HepG2 (cell line): ENCODE data around the gene KIAA0232. TPM values are rescaled to one million over a fixed set of nuclear protein-coding genes. Genes with fewer than 3 reads are reported as not detected.

Experiments
- AHR ChIP-seq: IDR thresholded peaks from 2 replicates; pipeline ENCODE4 v1.6.1; 2018; ENCODE audit warnings: missing genetic modification reagents, missing compliant biosample characterization
- ARID4A ChIP-seq: sonication (generic); formaldehyde crosslinking; IDR thresholded peaks from 2 replicates; pipeline ENCODE4 v1.5.0; 2020; ENCODE audit warnings: mild to moderate bottlenecking, missing genetic modification reagents, borderline replicate concordance
- ATM ChIP-seq: fragments of 450-650 bp; IDR thresholded peaks from 2 replicates; pipeline ENCODE4 v1.7.1; 2017; ENCODE audit warnings: mild to moderate bottlenecking, borderline replicate concordance
- CTCF ChIP-seq: sonication (generic); formaldehyde crosslinking; IDR thresholded peaks from 2 replicates; pipeline ENCODE4 v1.5.0; 2020; ENCODE audit warnings: mild to moderate bottlenecking, missing genetic modification reagents, moderate library complexity
- FLYWCH1 ChIP-seq: sonication (generic); formaldehyde crosslinking; IDR thresholded peaks from 2 replicates; pipeline ENCODE4 v1.8.1; 2023; ENCODE audit warnings: mild to moderate bottlenecking, missing genetic modification reagents
- HNRNPLL ChIP-seq: fragments of 200-400 bp; formaldehyde crosslinking; IDR thresholded peaks from 2 replicates; pipeline ENCODE4 v1.6.1; 2017; ENCODE audit warnings: mild to moderate bottlenecking, low read depth, low read length; ENCODE audit not compliant: poor library complexity, severe bottlenecking
- IRF1 ChIP-seq: sonication (generic); formaldehyde crosslinking; IDR thresholded peaks from 2 replicates; pipeline ENCODE4 v1.4.0; 2020; ENCODE audit warnings: low read depth, mild to moderate bottlenecking, missing genetic modification reagents
- MZF1 ChIP-seq: sonication (generic); formaldehyde crosslinking; IDR thresholded peaks from 2 replicates; pipeline ENCODE4 v1.8.1; 2023; ENCODE audit warnings: mild to moderate bottlenecking, missing genetic modification reagents, borderline replicate concordance
- NFRKB ChIP-seq: fragments of 450-650 bp; IDR thresholded peaks from 2 replicates; pipeline ENCODE4 v1.6.1; 2017
- RAD21 ChIP-seq: fragments of 450-650 bp; formaldehyde crosslinking; IDR thresholded peaks from 2 replicates; pipeline ENCODE4 v1.5.0; 2020; ENCODE audit warnings: mild to moderate bottlenecking
- SALL1 ChIP-seq: sonication (generic); formaldehyde crosslinking; IDR thresholded peaks from 2 replicates; pipeline ENCODE4 v1.8.0; 2022; ENCODE audit warnings: mild to moderate bottlenecking, missing genetic modification reagents
- SMARCC2 ChIP-seq: fragments of 450-650 bp; IDR thresholded peaks from 2 replicates; pipeline ENCODE4 v1.6.1; 2017; ENCODE audit warnings: antibody characterized with exemption, mild to moderate bottlenecking
- THAP11 ChIP-seq: IDR thresholded peaks from 2 replicates; pipeline ENCODE4 v1.6.1; 2016; ENCODE audit warnings: missing biosample characterization, missing genetic modification reagents
- ZC3H13 ChIP-seq: sonication (generic); formaldehyde crosslinking; IDR thresholded peaks from 2 replicates; pipeline ENCODE4 v1.8.1; 2023; ENCODE audit warnings: mild to moderate bottlenecking, missing genetic modification reagents, moderate library complexity
- ZNF326 ChIP-seq: sonication (generic); formaldehyde crosslinking; IDR thresholded peaks from 2 replicates; pipeline ENCODE4 v1.4.0; 2020; ENCODE audit warnings: missing genetic modification reagents, borderline replicate concordance
- ZNF747 ChIP-seq: sonication (generic); formaldehyde crosslinking; IDR thresholded peaks from 2 replicates; pipeline ENCODE4 v1.8.1; 2023; ENCODE audit warnings: missing genetic modification reagents, mild to moderate bottlenecking, borderline replicate concordance
- polyA plus RNA-seq, 8 experiments: library from polyadenylated mRNA; depleted of rRNA in 3 of 8; stranded (reverse) in 7 of 8; unstranded in 1 of 8; fragments of >200 nt; fragmentation: Illumina TruSeq in 4 of 8; extraction: Trizol in 4 of 8; gene quantifications; 2 replicates each; pipeline versions ENCODE4 v1.2.1 to v1.2.3, GENCODE V29; 2011 to 2016; ENCODE audit warnings: low read depth in 4 of 8, missing spikeins in 1 of 8, mixed read lengths in 1 of 8; ENCODE audit not compliant: insufficient read depth in 1 of 8
- total RNA-seq, 5 experiments: library from RNA; depleted of rRNA; stranded (reverse); fragments of >200 nt; fragmentation: Illumina TruSeq; extraction: Trizol; gene quantifications; 2 replicates each; pipeline ENCODE4 v1.2.3, GENCODE V29; 2016; ENCODE audit warnings: low read depth in 1 of 5
- TF ChIP-seq, protein P1 (sequence below): IDR thresholded peaks from 2 replicates; pipeline ENCODE4 v1.6.1; 2012; ENCODE audit warnings: low read length, improper control_type of control experiment
- TF ChIP-seq, protein P2 (sequence below): IDR thresholded peaks from 2 replicates; pipeline ENCODE4 v1.6.1; 2012; ENCODE audit warnings: low read depth, low read length, improper control_type of control experiment

KIAA0232 gene
- total and polyA plus RNA-seq, 2 of the 13 experiments (the other 11 are each of a cell fraction or from before 2014, with no cell fraction given): 7.8 to 17.1 TPM

GRCh38 chr4:6873792-6874461 is 91.4 kb downstream of the KIAA0232 start (continued):
- TF ChIP-seq ARID4A (CRISPR knock-in tag) (no peak; the same call in 1 of the 2 replicates), HNRNPLL (no peak), SALL1 (no peak), ATM (no peak), NFRKB (no peak), SMARCC2 (no peak), FLYWCH1 (no peak), IRF1 (CRISPR knock-in tag) (no peak), ZNF747 (CRISPR knock-in tag) (0 out of 2 replicates have a peak, but pooled peaks have one; percentile 28), CTCF (CRISPR knock-in tag) (peak; percentile 89), ZNF326 (CRISPR knock-in tag) (no peak), RAD21 (CRISPR knock-in tag) (peak; percentile 83), THAP11 (CRISPR knock-in tag) (0 out of 2 replicates have a peak, but pooled peaks have one; percentile 19), MZF1 (CRISPR knock-in tag) (0 out of 2 replicates have a peak, but pooled peaks have one; percentile 36), AHR (CRISPR knock-in tag) (no peak), ZC3H13 (no peak)
- TF ChIP-seq, protein P1, sequence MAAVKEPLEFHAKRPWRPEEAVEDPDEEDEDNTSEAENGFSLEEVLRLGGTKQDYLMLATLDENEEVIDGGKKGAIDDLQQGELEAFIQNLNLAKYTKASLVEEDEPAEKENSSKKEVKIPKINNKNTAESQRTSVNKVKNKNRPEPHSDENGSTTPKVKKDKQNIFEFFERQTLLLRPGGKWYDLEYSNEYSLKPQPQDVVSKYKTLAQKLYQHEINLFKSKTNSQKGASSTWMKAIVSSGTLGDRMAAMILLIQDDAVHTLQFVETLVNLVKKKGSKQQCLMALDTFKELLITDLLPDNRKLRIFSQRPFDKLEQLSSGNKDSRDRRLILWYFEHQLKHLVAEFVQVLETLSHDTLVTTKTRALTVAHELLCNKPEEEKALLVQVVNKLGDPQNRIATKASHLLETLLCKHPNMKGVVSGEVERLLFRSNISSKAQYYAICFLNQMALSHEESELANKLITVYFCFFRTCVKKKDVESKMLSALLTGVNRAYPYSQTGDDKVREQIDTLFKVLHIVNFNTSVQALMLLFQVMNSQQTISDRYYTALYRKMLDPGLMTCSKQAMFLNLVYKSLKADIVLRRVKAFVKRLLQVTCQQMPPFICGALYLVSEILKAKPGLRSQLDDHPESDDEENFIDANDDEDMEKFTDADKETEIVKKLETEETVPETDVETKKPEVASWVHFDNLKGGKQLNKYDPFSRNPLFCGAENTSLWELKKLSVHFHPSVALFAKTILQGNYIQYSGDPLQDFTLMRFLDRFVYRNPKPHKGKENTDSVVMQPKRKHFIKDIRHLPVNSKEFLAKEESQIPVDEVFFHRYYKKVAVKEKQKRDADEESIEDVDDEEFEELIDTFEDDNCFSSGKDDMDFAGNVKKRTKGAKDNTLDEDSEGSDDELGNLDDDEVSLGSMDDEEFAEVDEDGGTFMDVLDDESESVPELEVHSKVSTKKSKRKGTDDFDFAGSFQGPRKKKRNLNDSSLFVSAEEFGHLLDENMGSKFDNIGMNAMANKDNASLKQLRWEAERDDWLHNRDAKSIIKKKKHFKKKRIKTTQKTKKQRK: no peak
- TF ChIP-seq, protein P2, sequence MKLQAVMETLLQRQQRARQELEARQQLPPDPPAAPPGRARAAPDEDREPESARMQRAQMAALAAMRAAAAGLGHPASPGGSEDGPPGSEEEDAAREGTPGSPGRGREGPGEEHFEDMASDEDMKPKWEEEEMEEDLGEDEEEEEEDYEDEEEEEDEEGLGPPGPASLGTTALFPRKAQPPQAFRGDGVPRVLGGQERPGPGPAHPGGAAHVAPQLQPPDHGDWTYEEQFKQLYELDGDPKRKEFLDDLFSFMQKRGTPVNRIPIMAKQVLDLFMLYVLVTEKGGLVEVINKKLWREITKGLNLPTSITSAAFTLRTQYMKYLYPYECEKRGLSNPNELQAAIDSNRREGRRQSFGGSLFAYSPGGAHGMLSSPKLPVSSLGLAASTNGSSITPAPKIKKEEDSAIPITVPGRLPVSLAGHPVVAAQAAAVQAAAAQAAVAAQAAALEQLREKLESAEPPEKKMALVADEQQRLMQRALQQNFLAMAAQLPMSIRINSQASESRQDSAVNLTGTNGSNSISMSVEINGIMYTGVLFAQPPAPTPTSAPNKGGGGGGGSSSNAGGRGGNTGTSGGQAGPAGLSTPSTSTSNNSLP: no peak
